Activated CD4-positive, alpha-beta T cell treated with anti-CD3 and anti-CD28 coated beads for 1 hour (primary cell): ENCODE results near the gene SLC6A18.
"Not testable (repeated sequence)": the region's sequence is repeated elsewhere in the genome, so short reads cannot be mapped to it uniquely, and the experiment has no call there.

Experiments used
- DNase-seq: peaks from one replicate; pipeline ENCODE4 v3.0.0-alpha.2; 2020

The SLC6A18 gene

GRCh38 chr5:1280177-1281037 is 55.2 kb downstream of the SLC6A18 start:
- DNase-seq, result no peak

- no peak for DNase-seq
These were observed 56.1 kb downstream of the SLC6A18 start for GRCh38 chr5:1281038-1281882.

GRCh38 chr5:1282131-1282992 is 57.2 kb downstream of the SLC6A18 start:
- no peak for DNase-seq

- not testable (repeated sequence) for DNase-seq
These were observed 58.0 kb downstream of the SLC6A18 start for GRCh38 chr5:1282993-1283728.

GRCh38 chr5:1283729-1284041 is 58.5 kb downstream of the SLC6A18 start:
- not testable (repeated sequence) for DNase-seq

- not testable (repeated sequence) for DNase-seq
These were observed 59.3 kb downstream of the SLC6A18 start for GRCh38 chr5:1284336-1284970.

GRCh38 chr5:1285141-1285540 is 60.0 kb downstream of the SLC6A18 start:
- no peak for DNase-seq

- DNase-seq, result no peak
These were observed 60.7 kb downstream of the SLC6A18 start for GRCh38 chr5:1285883-1286291.

- no peak for DNase-seq
These were observed 63.5 kb downstream of the SLC6A18 start for GRCh38 chr5:1288439-1289335.

GRCh38 chr5:1289559-1289958 is 64.4 kb downstream of the SLC6A18 start:
- DNase-seq, result not testable (repeated sequence)

- not testable (repeated sequence) for DNase-seq
These were observed 65.8 kb downstream of the SLC6A18 start for GRCh38 chr5:1290956-1291355.

- no peak for DNase-seq
These were observed 66.5 kb downstream of the SLC6A18 start for GRCh38 chr5:1291611-1292080.

GRCh38 chr5:1292139-1292538 is 67.0 kb downstream of the SLC6A18 start:
- no peak for DNase-seq

GRCh38 chr5:1292846-1293415 is 67.8 kb downstream of the SLC6A18 start:
- no peak for DNase-seq

- DNase-seq, result no peak
These were observed 68.4 kb downstream of the SLC6A18 start for GRCh38 chr5:1293416-1294205.

- no peak for DNase-seq
These were observed 69.1 kb downstream of the SLC6A18 start for GRCh38 chr5:1294206-1294834.

- DNase-seq, result peak; percentile 73
These were observed 69.9 kb downstream of the SLC6A18 start, which contains the start of gene TERT for GRCh38 chr5:1294835-1295649. Gene TERT (minus strand): TSS chr5:1295068. CDS start chr5:1294989, 79 bp downstream.

- DNase-seq, result no peak
These were observed 70.5 kb downstream of the SLC6A18 start for GRCh38 chr5:1295650-1296037.
